HTR-8/SVneo (cell line): ENCODE results near the gene GAMT.

Experiments
- DNase-seq: peaks from one replicate; pipeline ENCODE4 v3.0.0; 2011; ENCODE audit warnings: low spot score, mixed read lengths; ENCODE audit not compliant: insufficient read length
- FAIRE-seq: peaks from 2 replicates; lab custom pipeline; 2011; peaks lifted over from hg19 to GRCh38; lab: Jason Lieb, UNC

GAMT gene

GRCh38 chr19:1434577-1435060, 33.3 kb upstream of the GAMT start:
- FAIRE-seq: no peak
- no peak for DNase-seq

- no peak for FAIRE-seq
- DNase-seq: no peak
These were observed 32.7 kb upstream of the GAMT start for GRCh38 chr19:1434040-1434366.

- DNase-seq: no peak
- no peak for FAIRE-seq
These were observed 32.0 kb upstream of the GAMT start for GRCh38 chr19:1433119-1434039.

DNA sequence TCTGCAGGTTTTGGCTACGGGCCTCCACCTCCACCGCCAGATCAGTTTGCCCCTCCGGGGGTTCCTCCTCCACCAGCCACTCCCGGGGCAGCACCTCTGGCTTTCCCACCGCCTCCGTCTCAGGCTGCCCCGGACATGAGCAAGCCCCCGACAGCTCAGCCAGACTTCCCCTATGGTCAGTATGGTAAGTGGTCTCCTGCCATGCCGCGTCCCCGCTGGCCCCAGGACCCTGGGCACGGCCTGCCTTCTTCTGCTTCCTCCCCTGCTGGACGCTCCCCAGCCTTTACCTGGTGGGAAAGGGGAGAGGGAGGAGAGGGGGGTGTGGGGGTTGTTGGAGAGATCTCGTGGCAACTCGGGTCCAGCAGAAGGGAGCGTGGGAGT, 31.2 kb upstream of the GAMT start:
- no peak for DNase-seq
- no peak for FAIRE-seq

GRCh38 chr19:1431759-1432506, 30.6 kb upstream of the GAMT start:
- DNase-seq (no peak), FAIRE-seq (no peak)

- no peak for DNase-seq
- FAIRE-seq: no peak
These were observed 28.9 kb upstream of the GAMT start for GRCh38 chr19:1430246-1430645.

DNA sequence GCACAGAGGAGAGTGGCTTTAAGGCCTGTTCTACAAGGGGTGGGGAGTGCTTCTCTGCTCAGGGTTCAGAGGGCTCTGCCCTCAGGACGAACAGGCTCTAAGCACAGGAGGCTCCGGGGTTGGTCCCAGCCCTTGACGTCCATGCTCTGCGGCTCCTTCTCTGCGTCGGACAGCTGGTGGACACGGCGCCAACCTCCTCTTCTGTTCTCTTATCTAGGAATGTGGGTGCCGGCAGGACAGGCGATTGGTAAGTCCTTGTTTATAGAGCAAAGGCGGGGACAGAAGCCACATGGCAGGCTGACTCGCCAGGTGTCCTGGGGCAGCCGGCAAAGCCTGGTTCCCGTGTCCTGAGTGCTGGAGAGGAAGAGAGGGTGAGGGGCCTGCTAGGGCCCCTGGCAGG, 28.4 kb upstream of the GAMT start:
- no peak for FAIRE-seq
- no peak for DNase-seq

GRCh38 chr19:1428738-1429391, 27.5 kb upstream of the GAMT start:
- FAIRE-seq (no peak), DNase-seq (no peak)

GRCh38 chr19:1427221-1427920, 26.0 kb upstream of the GAMT start:
- no peak for DNase-seq
- FAIRE-seq: no peak

DNA sequence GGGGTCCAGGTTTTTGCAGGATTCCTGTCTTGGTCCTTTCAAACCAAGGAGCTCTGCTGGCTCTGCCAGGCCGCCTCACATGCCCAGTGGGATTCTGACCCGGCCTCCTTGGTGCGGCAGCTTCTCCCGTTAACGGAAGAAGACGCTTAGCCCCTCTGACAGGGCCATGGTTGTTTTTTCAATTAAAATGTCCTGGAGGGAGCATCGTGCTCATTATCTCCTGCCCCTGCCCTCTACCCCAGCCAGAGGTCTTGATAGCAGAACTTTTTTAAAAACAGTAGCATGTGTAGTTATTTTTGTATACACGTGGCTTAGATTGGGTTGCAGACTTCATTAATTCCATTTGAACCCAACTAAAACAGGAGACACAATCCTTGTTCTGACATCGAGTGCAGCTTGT, 25.4 kb upstream of the GAMT start:
- FAIRE-seq: no peak
- DNase-seq: no peak

GRCh38 chr19:1425902-1426301, 24.6 kb upstream of the GAMT start:
- DNase-seq (no peak), FAIRE-seq (no peak)

DNA sequence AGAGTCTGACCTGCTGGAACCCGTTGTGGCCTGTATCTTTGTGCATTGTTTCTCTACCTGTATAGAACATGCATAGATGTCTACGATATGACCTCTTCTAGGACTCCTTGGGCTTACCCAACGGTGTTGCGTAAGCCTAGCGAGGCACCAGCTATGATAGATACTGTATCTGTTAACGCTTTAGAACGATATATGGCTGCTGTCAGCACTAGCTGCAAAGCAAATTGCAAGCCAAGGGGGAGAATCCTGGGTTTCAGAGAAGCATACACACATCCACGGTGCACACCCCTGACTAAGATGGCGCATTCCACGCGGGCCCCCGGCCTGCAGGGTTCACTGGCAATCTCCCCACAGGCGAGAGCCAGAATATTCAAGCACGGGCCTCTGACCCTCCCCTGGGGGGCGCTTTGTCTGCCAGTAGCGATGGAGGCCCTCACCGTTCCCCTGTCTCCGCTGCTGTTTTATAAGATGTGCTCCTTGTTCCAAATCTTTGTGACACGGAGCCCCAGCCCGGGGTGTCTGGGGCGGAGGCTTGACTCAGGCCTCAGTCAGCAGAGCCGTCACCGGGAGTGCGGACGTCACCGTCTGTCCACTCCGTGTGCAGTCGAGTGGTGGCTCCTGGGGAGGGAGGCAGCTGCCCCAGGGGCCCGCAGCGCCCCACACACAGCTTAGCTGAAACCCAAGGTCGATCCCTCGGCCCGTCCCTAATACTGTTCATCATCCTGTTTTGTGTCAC, 23.9 kb upstream of the GAMT start:
- FAIRE-seq: no peak
- DNase-seq: no peak

DNA sequence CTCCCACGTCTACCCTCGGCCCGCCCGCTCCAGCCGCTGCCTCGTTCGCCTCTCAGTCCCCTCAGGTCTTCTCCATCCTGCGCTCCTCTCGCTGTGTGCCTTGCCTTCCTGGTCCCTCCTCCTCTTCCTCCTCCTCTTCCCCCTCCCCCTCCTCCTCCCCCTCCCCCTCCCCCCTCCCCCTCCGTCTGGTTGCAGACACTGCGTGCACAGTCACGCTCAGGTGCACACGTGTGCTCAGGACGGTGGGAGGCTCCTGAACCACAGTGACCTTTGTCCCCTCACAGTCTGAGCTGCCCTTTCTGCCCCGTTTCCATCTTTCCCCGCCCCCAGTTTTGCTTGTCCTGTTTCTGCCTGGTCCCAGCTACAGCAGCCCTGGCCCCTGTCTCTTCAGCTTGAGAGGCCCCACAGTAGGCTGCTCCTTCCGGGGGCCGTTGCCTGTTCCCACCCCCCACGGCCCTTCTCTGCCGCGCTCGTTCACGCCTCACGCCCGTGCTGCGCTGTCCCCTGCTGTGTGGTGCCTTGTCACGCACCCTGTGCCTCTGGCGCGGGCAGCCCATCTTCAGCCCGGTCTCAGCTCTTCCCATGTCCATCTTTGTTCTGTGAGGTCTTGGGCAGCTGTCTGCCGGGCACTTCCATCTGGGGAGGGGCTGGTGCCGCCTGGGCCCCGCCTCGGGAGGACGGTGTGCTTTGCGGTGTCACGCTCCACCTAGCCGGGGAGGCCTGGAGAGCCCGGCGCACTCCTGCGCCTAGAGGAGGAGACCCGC, 23.0 kb upstream of the GAMT start:
- no peak for FAIRE-seq
- no peak for DNase-seq

DNA sequence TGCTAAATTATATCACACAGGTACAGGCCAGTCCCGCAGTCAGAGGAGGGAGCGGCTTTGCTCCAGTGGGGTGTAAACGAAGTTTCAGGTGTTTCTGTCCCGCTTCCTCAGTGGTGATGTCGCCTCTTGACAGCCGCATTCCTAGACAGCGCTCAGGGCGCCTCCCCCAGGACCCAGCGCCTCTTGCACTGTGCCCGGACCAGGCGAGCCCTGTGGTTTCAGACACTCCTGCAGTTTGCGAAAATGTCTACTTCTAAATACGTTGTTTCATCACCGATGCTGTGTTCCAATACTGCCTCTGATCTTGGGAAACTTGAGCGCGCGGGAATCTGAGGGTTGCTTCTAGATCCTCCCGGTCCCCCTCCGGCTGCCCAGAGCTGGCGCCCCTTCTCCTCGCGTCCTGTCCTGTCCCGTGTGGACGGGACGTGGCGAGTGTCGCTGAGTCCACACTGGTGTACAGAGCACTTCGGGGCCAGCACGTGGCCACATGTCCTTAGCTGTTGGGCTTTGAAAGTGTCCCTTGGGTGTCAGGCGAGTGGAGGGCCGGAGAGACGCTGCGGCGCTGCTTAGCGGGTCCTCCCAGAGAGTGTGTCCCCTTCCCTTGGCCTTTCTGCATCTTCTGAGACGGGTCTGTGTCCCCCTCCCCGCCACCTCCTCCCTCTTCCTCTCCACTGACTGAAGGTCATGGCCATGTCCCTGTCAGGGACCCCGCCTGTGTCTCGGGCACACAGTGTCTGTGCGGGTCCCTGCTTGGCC, 22.3 kb upstream of the GAMT start:
- DNase-seq (no peak), FAIRE-seq (no peak)

DNA sequence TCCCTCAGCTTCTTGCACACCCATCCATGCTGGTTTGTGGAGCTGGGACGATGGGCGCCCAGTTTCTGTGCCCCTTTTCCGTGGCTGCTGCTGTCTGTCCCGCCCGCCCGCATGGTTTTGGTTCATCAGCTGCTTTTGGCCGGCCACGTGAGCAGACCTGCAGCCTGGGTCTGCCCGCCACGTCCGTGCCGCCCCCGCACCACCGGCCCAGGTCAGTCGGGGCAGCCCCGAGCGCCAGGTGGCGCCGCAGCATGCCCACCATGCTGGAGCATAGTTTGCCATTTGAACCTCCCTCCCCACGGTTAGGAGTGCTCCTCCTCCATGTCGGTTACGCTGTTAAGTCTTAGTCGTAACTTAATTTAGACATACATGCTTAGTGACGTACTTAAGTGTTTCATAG, 21.6 kb upstream of the GAMT start:
- FAIRE-seq: no peak
- DNase-seq: no peak

DNA sequence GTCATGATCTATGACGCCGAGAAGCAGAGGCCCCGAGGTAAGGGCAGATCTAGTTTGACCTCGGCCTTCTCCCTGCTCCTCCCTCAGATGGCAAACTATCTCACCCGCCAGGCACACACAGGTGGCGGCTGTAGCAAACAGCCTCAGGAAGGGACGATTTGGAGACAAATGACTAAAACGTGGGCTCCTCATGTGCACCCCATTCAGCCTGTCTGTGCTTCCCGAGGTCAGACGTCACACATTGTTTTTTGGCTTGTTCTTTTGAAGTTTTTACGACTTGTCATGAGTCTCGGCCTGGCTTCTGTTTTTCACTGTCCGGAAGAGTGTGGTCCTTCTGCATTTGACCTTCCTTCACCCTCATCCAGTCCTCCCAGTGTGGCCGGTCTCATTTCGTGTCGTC, 21.0 kb upstream of the GAMT start:
- FAIRE-seq (no peak), DNase-seq (no peak)

GRCh38 chr19:1421958-1422305, 20.6 kb upstream of the GAMT start:
- FAIRE-seq: no peak
- DNase-seq: no peak

GRCh38 chr19:1421218-1421957, 20.0 kb upstream of the GAMT start:
- DNase-seq (no peak), FAIRE-seq (no peak)
